Measurements from ENCODE around the gene SUCLG1. TPM values are rescaled to one million over a fixed set of nuclear protein-coding genes. Genes with fewer than 3 reads are reported as not detected.

Gene SUCLG1
- total RNA-seq, 2 experiments from 2014 or later: 34.2 to 37.1 TPM

- CTCF ChIA-PET: no interaction called here
- intact Hi-C loops (cut with DNase I, micrococcal nuclease): no loop called here
- Histone ChIP-seq H3K27me3 (ENCODE audit: control insufficient read depth in 1 of 2, insufficient read depth in 2 of 2, low read length in 2 of 2) (no peaks in the 10 kb centered on the region), H3K4me3 (ENCODE audit: low read length) (no peak overlapping the region), H3K4me1 (ENCODE audit: insufficient read depth, low read length) (no peaks in the 10 kb centered on the region), H3K9me3 (ENCODE audit: control insufficient read depth in 1 of 2, insufficient read depth in 1 of 2, low read length in 2 of 2) (no peaks in the 10 kb centered on the region), H3K27ac (ENCODE audit: low read depth in 1 of 2, low read length in 2 of 2) (no peak overlapping the region), H3K36me3 (ENCODE audit: insufficient read depth, low read length) (peaks cover 49% of the 10 kb centered on the region)
- no peak for DNase-seq
- no peaks in the 10 kb centered on the region for H3K9me3 Mint-ChIP-seq
- POLR2A ChIA-PET: no interaction called here
- TF ChIP-seq CTCF (IDR thresholded peaks at IDR 0.05): no peak
- H3K27ac Mint-ChIP-seq: no peak overlapping the region
- H3K4me3 Mint-ChIP-seq: no peak overlapping the region
- no peak for ATAC-seq (ENCODE audit: poor library complexity)
- H3K36me3 Mint-ChIP-seq (ENCODE audit: low read depth): peaks cover 75% of the 10 kb centered on the region
- no peaks in the 10 kb centered on the region for H3K4me1 Mint-ChIP-seq (ENCODE audit: low read depth)
- no peaks in the 10 kb centered on the region for H3K27me3 Mint-ChIP-seq
These were observed 33.8 kb downstream of the SUCLG1 start for GRCh38 chr2:84425310-84425709.

GRCh38 chr2:84424152-84424551 lies 34.9 kb downstream of the SUCLG1 start:
- H3K9me3 ChIP-seq (ENCODE audit: control insufficient read depth in 1 of 2, insufficient read depth in 1 of 2, low read length in 2 of 2): no peaks in the 10 kb centered on the region
- ATAC-seq (ENCODE audit: poor library complexity) (no peak), DNase-seq (peak in 2 of 14 experiments; percentile 6 to 9)
- intact Hi-C loops (cut with DNase I, micrococcal nuclease): no loop called here
- no peaks in the 10 kb centered on the region for H3K27me3 ChIP-seq (ENCODE audit: control insufficient read depth in 1 of 2, insufficient read depth in 2 of 2, low read length in 2 of 2)
- ChIA-PET CTCF (no interaction called here), POLR2A (interaction anchor here (0.6 kb wide), 1 partner anchor 483 kb away, joined by 3 read pairs; no protein-coding TSS in a partner anchor)
- H3K27ac Mint-ChIP-seq: peak overlapping the region; percentile 0
- H3K27me3 Mint-ChIP-seq: no peaks in the 10 kb centered on the region
- H3K9me3 Mint-ChIP-seq: no peaks in the 10 kb centered on the region
- no peaks in the 10 kb centered on the region for H3K4me1 ChIP-seq (ENCODE audit: insufficient read depth, low read length)
- H3K36me3 ChIP-seq (ENCODE audit: insufficient read depth, low read length): peaks cover 38% of the 10 kb centered on the region
- H3K36me3 Mint-ChIP-seq (ENCODE audit: low read depth): peaks cover 64% of the 10 kb centered on the region
- no peak overlapping the region for H3K4me3 ChIP-seq (ENCODE audit: low read length)
- H3K4me1 Mint-ChIP-seq (ENCODE audit: low read depth): no peaks in the 10 kb centered on the region
- no peak overlapping the region for H3K27ac ChIP-seq (ENCODE audit: low read depth in 1 of 2, low read length in 2 of 2)
- no peak overlapping the region for H3K4me3 Mint-ChIP-seq
- TF ChIP-seq CTCF (IDR thresholded peaks at IDR 0.05): peak; percentile 49

- DNase-seq (no peak), ATAC-seq (ENCODE audit: poor library complexity) (no peak)
- no peak for TF ChIP-seq CTCF (IDR thresholded peaks at IDR 0.05)
- POLR2A ChIA-PET: no interaction called here
- Histone ChIP-seq H3K4me3 (ENCODE audit: low read length) (no peak overlapping the region), H3K36me3 (ENCODE audit: insufficient read depth, low read length) (peaks cover 28% of the 10 kb centered on the region), H3K9me3 (ENCODE audit: control insufficient read depth in 1 of 2, insufficient read depth in 1 of 2, low read length in 2 of 2) (no peaks in the 10 kb centered on the region), H3K27ac (ENCODE audit: low read depth in 1 of 2, low read length in 2 of 2) (no peak overlapping the region), H3K27me3 (ENCODE audit: control insufficient read depth in 1 of 2, insufficient read depth in 2 of 2, low read length in 2 of 2) (no peaks in the 10 kb centered on the region), H3K4me1 (ENCODE audit: insufficient read depth, low read length) (no peaks in the 10 kb centered on the region)
- H3K27ac Mint-ChIP-seq: no peak overlapping the region
- CTCF ChIA-PET: no interaction called here
- H3K36me3 Mint-ChIP-seq (ENCODE audit: low read depth): peaks cover 44% of the 10 kb centered on the region
- H3K27me3 Mint-ChIP-seq: no peaks in the 10 kb centered on the region
- H3K9me3 Mint-ChIP-seq: no peaks in the 10 kb centered on the region
- no peak overlapping the region for H3K4me3 Mint-ChIP-seq
- intact Hi-C loops (cut with DNase I, micrococcal nuclease): no loop called here
- no peaks in the 10 kb centered on the region for H3K4me1 Mint-ChIP-seq (ENCODE audit: low read depth)
These were observed 37.3 kb downstream of the SUCLG1 start for GRCh38 chr2:84421791-84422190.
